Loucy (cell line): ENCODE measurements around the gene KEL.

ENCODE experiments used
- H2AFZ ChIP-seq: fragments of 200-600 bp; sonication (generic); 2 replicates; pipeline ENCODE4 v1.6.0; 2016; ENCODE audit warnings: antibody characterized with exemption, mild to moderate bottlenecking, low read length, moderate library complexity
- H3F3A ChIP-seq: fragments of 200-600 bp; 2 replicates; pipeline ENCODE4 v1.6.0; 2016; ENCODE audit warnings: antibody characterized with exemption, low read depth, mild to moderate bottlenecking
- H3K27me3 ChIP-seq: fragments of 200-600 bp; sonication (generic); 2 replicates; pipeline ENCODE4 v1.6.1; 2014; ENCODE audit warnings: low read length, mild to moderate bottlenecking; ENCODE audit not compliant: insufficient read depth, poor library complexity, severe bottlenecking
- H3K36me3 ChIP-seq: fragments of 200-600 bp; sonication (generic); 2 replicates; pipeline ENCODE4 v1.6.1; 2016; ENCODE audit warnings: low read length; ENCODE audit not compliant: insufficient read depth
- H3K4me1 ChIP-seq: fragments of 200-600 bp; sonication (generic); 2 replicates; pipeline ENCODE4 v1.5.1; 2014; ENCODE audit warnings: low read length, mild to moderate bottlenecking; ENCODE audit not compliant: insufficient read depth, poor library complexity, severe bottlenecking
- H3K4me2 ChIP-seq: fragments of 200-600 bp; sonication (generic); 2 replicates; pipeline ENCODE4 v1.6.0; 2014; ENCODE audit warnings: antibody characterized with exemption, low read length, low read depth, mild to moderate bottlenecking; ENCODE audit not compliant: poor library complexity, severe bottlenecking
- H3K4me3 ChIP-seq: fragments of 200-600 bp; sonication (generic); 2 replicates; pipeline ENCODE4 v1.5.1; 2014; ENCODE audit warnings: low read length, mild to moderate bottlenecking, mixed read lengths; ENCODE audit not compliant: poor library complexity, severe bottlenecking
- H3K79me2 ChIP-seq: fragments of 200-600 bp; sonication (generic); 2 replicates; pipeline ENCODE4 v1.6.1; 2014; ENCODE audit warnings: low read length; ENCODE audit not compliant: insufficient read depth
- H3K9ac ChIP-seq: fragments of 200-600 bp; sonication (generic); 2 replicates; pipeline ENCODE4 v1.6.0; 2014; ENCODE audit warnings: mild to moderate bottlenecking, low read depth, low read length, moderate library complexity; ENCODE audit not compliant: poor library complexity, severe bottlenecking
- H3K9me2 ChIP-seq: fragments of 200-600 bp; sonication (generic); replicated peaks from 2 replicates; pipeline ENCODE4 v1.6.1; 2016; ENCODE audit warnings: low read depth, low read length, mixed read lengths
- H3K9me3 ChIP-seq: fragments of 200-600 bp; sonication (generic); 2 replicates; pipeline ENCODE4 v1.6.1; 2014; ENCODE audit warnings: mild to moderate bottlenecking, antibody characterized with exemption, low read length, low read depth; ENCODE audit not compliant: insufficient read depth
- H4K20me1 ChIP-seq: fragments of 200-600 bp; sonication (generic); 2 replicates; pipeline ENCODE4 v1.6.0; 2014; ENCODE audit warnings: antibody characterized with exemption, low read length, mild to moderate bottlenecking; ENCODE audit not compliant: insufficient read depth, poor library complexity, severe bottlenecking
- CTCF ChIP-seq: fragments of 200-600 bp; sonication (generic); conservative IDR thresholded peaks from 2 replicates; pipeline ENCODE4 v1.5.1; 2014; ENCODE audit warnings: mild to moderate bottlenecking, antibody characterized with exemption, low read length
- EZH2phosphoT487 ChIP-seq: fragments of 200-600 bp; IDR thresholded peaks from 2 replicates; pipeline ENCODE4 v1.6.1; 2018; ENCODE audit warnings: antibody characterized with exemption, mild to moderate bottlenecking, moderate library complexity, borderline replicate concordance

The KEL gene

GRCh38 chr7:142942746-142943145 is 19.4 kb downstream of the KEL start:
- Histone ChIP-seq H3K4me2 (no peak overlapping the region), H3K4me1 (no peaks in the 10 kb centered on the region), H3K36me3 (no peaks in the 10 kb centered on the region), H3K4me3 (no peak overlapping the region), H3K79me2 (no peaks in the 10 kb centered on the region), H3F3A (no peaks in the 10 kb centered on the region), H4K20me1 (no peaks in the 10 kb centered on the region), H2AFZ (no peak overlapping the region), H3K9me3 (no peaks in the 10 kb centered on the region), H3K27me3 (no peaks in the 10 kb centered on the region), H3K9ac (no peak overlapping the region), H3K9me2 (no peaks in the 10 kb centered on the region)
- TF ChIP-seq CTCF (no peak), EZH2phosphoT487 (no peak)

- Histone ChIP-seq H3K36me3 (no peaks in the 10 kb centered on the region), H3K4me1 (no peaks in the 10 kb centered on the region), H3K4me3 (no peak overlapping the region), H3K79me2 (no peaks in the 10 kb centered on the region), H3K4me2 (no peak overlapping the region), H3F3A (no peaks in the 10 kb centered on the region), H4K20me1 (no peaks in the 10 kb centered on the region), H2AFZ (no peak overlapping the region), H3K9me3 (no peaks in the 10 kb centered on the region), H3K9me2 (no peaks in the 10 kb centered on the region), H3K9ac (no peak overlapping the region), H3K27me3 (no peaks in the 10 kb centered on the region)
- TF ChIP-seq EZH2phosphoT487 (no peak), CTCF (no peak)
Observed at GRCh38 chr7:142941541-142941940, 20.6 kb downstream of the KEL start.

- no peaks in the 10 kb centered on the region for H4K20me1 ChIP-seq
- no peak overlapping the region for H2AFZ ChIP-seq
- H3K4me1 ChIP-seq: no peaks in the 10 kb centered on the region
- no peaks in the 10 kb centered on the region for H3K27me3 ChIP-seq
- H3K4me2 ChIP-seq: no peak overlapping the region
- no peaks in the 10 kb centered on the region for H3K9me2 ChIP-seq
- no peaks in the 10 kb centered on the region for H3K9me3 ChIP-seq
- H3F3A ChIP-seq: no peaks in the 10 kb centered on the region
- no peak overlapping the region for H3K9ac ChIP-seq
- H3K4me3 ChIP-seq: no peak overlapping the region
- H3K79me2 ChIP-seq: no peaks in the 10 kb centered on the region
- no peaks in the 10 kb centered on the region for H3K36me3 ChIP-seq
- TF ChIP-seq CTCF (no peak), EZH2phosphoT487 (no peak)
Observed at GRCh38 chr7:142940966-142941535, 21.1 kb downstream of the KEL start.
